WTC11 (cell line): ENCODE data around the gene ATP7A. TPM values are rescaled to one million over a fixed set of nuclear protein-coding genes. Genes with fewer than 3 reads are reported as not detected.
"Not testable (repeated sequence)": the region's sequence is repeated elsewhere in the genome, so short reads cannot be mapped to it uniquely, and the experiment has no call there.

Source experiments
- ATAC-seq: fragments of 200-7000 bp; cut with Tn5 transposase; 2 replicates; pipeline ENCODE4 v1.10.0; 2021; ENCODE audit warnings: mild to moderate bottlenecking, moderate library complexity
- CTCF ChIA-PET: fragments of 300-600 bp; sonication (Branson Sonifier 250); formaldehyde crosslinking; loops from one replicate; lab custom pipeline; 2021; ENCODE audit warnings: antibody characterized with exemption; lab: Charles Lee
- POLR2A ChIA-PET: fragments of 350-600 bp; sonication (Branson Sonifier 250); formaldehyde crosslinking; loops from one replicate; lab custom pipeline; 2021; ENCODE audit warnings: antibody characterized with exemption; lab: Charles Lee
- DNase-seq: peaks from one replicate; pipeline ENCODE4 v3.0.0; 2021; ENCODE audit warnings: low spot score
- H3K27ac Mint-ChIP-seq: 2 replicates; pipeline ENCODE4 v1.8.0; 2021; ENCODE audit warnings: mixed read lengths
- H3K27me3 Mint-ChIP-seq: 2 replicates; pipeline ENCODE4 v1.8.0; 2021; ENCODE audit warnings: low read depth, mild to moderate bottlenecking, moderate library complexity, mixed read lengths
- H3K36me3 Mint-ChIP-seq: 2 replicates; pipeline ENCODE4 v1.8.0; 2021; ENCODE audit warnings: mixed read lengths
- H3K4me1 Mint-ChIP-seq: 2 replicates; pipeline ENCODE4 v1.8.0; 2022; ENCODE audit warnings: mixed read lengths
- H3K4me3 Mint-ChIP-seq: 2 replicates; pipeline ENCODE4 v1.8.0; 2021; ENCODE audit warnings: mild to moderate bottlenecking, moderate library complexity, mixed read lengths
- H3K9me3 Mint-ChIP-seq: 2 replicates; pipeline ENCODE4 v1.8.0; 2021; ENCODE audit warnings: mixed read lengths
- CBFB ChIP-seq: sonication (generic); formaldehyde crosslinking; IDR thresholded peaks from 2 replicates; pipeline ENCODE4 v1.8.1; 2022; ENCODE audit warnings: mild to moderate bottlenecking, low read depth, missing genetic modification reagents
- CDX4 ChIP-seq: fragments of 250-450 bp; sonication (Bioruptor Pico); IDR thresholded peaks from 2 replicates; pipeline ENCODE4 v1.9.0; 2021; ENCODE audit warnings: moderate library complexity, mild to moderate bottlenecking, inconsistent platforms, borderline replicate concordance
- CREM ChIP-seq: sonication (generic); formaldehyde crosslinking; IDR thresholded peaks from 2 replicates; pipeline ENCODE4 v1.8.1; 2022; ENCODE audit warnings: mild to moderate bottlenecking, missing genetic modification reagents, moderate library complexity
- E2F1 ChIP-seq: sonication (generic); formaldehyde crosslinking; IDR thresholded peaks from 2 replicates; pipeline ENCODE4 v1.8.0; 2022; ENCODE audit warnings: mild to moderate bottlenecking, missing genetic modification reagents
- E2F5 ChIP-seq: sonication (generic); formaldehyde crosslinking; IDR thresholded peaks from 2 replicates; pipeline ENCODE4 v1.8.1; 2022; ENCODE audit warnings: mild to moderate bottlenecking, moderate library complexity, missing genetic modification reagents
- FOXK1 ChIP-seq: sonication (generic); formaldehyde crosslinking; IDR thresholded peaks from 2 replicates; pipeline ENCODE4 v1.8.0; 2022; ENCODE audit warnings: mild to moderate bottlenecking, moderate library complexity, missing genetic modification reagents
- FOXP1 ChIP-seq: sonication (generic); formaldehyde crosslinking; IDR thresholded peaks from 2 replicates; pipeline ENCODE4 v1.8.0; 2022; ENCODE audit warnings: missing genetic modification reagents, mild to moderate bottlenecking, moderate library complexity, borderline replicate concordance
- IRF2 ChIP-seq: sonication (generic); formaldehyde crosslinking; IDR thresholded peaks from 2 replicates; pipeline ENCODE4 v1.8.0; 2022; ENCODE audit warnings: low read depth, missing genetic modification reagents, borderline replicate concordance
- JAZF1 ChIP-seq: fragments of 250-450 bp; sonication (Bioruptor Pico); IDR thresholded peaks from 2 replicates; pipeline ENCODE4 v1.9.0; 2021; ENCODE audit warnings: moderate library complexity, mild to moderate bottlenecking, inconsistent platforms
- JUN ChIP-seq: sonication (generic); formaldehyde crosslinking; IDR thresholded peaks from 2 replicates; pipeline ENCODE4 v1.8.0; 2023; ENCODE audit warnings: mild to moderate bottlenecking, missing genetic modification reagents
- MAX ChIP-seq: sonication (generic); formaldehyde crosslinking; IDR thresholded peaks from 2 replicates; pipeline ENCODE4 v1.8.0; 2022; ENCODE audit warnings: mild to moderate bottlenecking, missing genetic modification reagents
- NFATC4 ChIP-seq: fragments of 250-450 bp; sonication (Bioruptor Pico); IDR thresholded peaks from 2 replicates; pipeline ENCODE4 v1.9.0; 2021; ENCODE audit warnings: mild to moderate bottlenecking
- NFYB ChIP-seq: sonication (generic); formaldehyde crosslinking; conservative IDR thresholded peaks from 2 replicates; pipeline ENCODE4 v1.8.0; 2022; ENCODE audit warnings: low read depth, missing genetic modification reagents
- NR3C1 ChIP-seq: sonication (generic); formaldehyde crosslinking; conservative IDR thresholded peaks from 2 replicates; pipeline ENCODE4 v1.8.1; 2023; ENCODE audit warnings: low read depth, mild to moderate bottlenecking, missing genetic modification reagents
- OVOL2 ChIP-seq: fragments of 250-450 bp; sonication (Bioruptor Pico); IDR thresholded peaks from 2 replicates; pipeline ENCODE4 v1.9.0; 2021; ENCODE audit warnings: mild to moderate bottlenecking, borderline replicate concordance
- ZMAT4 ChIP-seq: fragments of 250-450 bp; sonication (Bioruptor Pico); IDR thresholded peaks from 2 replicates; pipeline ENCODE4 v1.9.0; 2021; ENCODE audit warnings: mild to moderate bottlenecking
- ZNF121 ChIP-seq: sonication (generic); formaldehyde crosslinking; IDR thresholded peaks from 2 replicates; pipeline ENCODE4 v1.8.0; 2023; ENCODE audit warnings: missing genetic modification reagents
- ZNF138 ChIP-seq: sonication (generic); formaldehyde crosslinking; conservative IDR thresholded peaks from 2 replicates; pipeline ENCODE4 v1.8.1; 2022; ENCODE audit warnings: mild to moderate bottlenecking, moderate library complexity, missing genetic modification reagents
- ZNF416 ChIP-seq: fragments of 250-450 bp; sonication (Bioruptor Pico); IDR thresholded peaks from 2 replicates; pipeline ENCODE4 v1.9.0; 2021; ENCODE audit warnings: mild to moderate bottlenecking, inconsistent platforms
- total RNA-seq: library from RNA; stranded (reverse); gene quantifications from 3 replicates; pipeline ENCODE4 v1.2.3, GENCODE V29; 2021

The ATP7A gene
- total RNA-seq, 1 experiment from 2014 or later, result 2.8 TPM

GRCh38 chrX:77918568-77918967 lies 8.1 kb downstream of the ATP7A start:
- DNase-seq, result no peak
- ATAC-seq, result no peak
- Mint-ChIP-seq H3K4me1 (no peaks in the 10 kb centered on the region), H3K9me3 (peaks cover 4% of the 10 kb centered on the region; the same call in 1 of the 2 replicates), H3K27me3 (no peaks in the 10 kb centered on the region), H3K4me3 (no peak overlapping the region), H3K36me3 (no peaks in the 10 kb centered on the region), H3K27ac (no peak overlapping the region)
- ChIA-PET POLR2A (no interaction called here), CTCF (interaction anchor here (1.6 kb wide), 1 partner anchor 20 kb away, joined by 3 read pairs; the partner anchor contains the start of gene COX7B)
- TF ChIP-seq CDX4 (CRISPR knock-in tag) (no peak), FOXK1 (no peak), NR3C1 (CRISPR knock-in tag) (no peak), E2F1 (no peak), JUN (CRISPR knock-in tag) (no peak), CREM (CRISPR knock-in tag) (no peak), NFATC4 (CRISPR knock-in tag) (no peak), ZNF121 (CRISPR knock-in tag) (no peak), ZMAT4 (no peak), OVOL2 (CRISPR knock-in tag) (no peak), FOXP1 (no peak), E2F5 (CRISPR knock-in tag) (no peak), ZNF416 (no peak), CBFB (CRISPR knock-in tag) (no peak), ZNF138 (CRISPR knock-in tag) (no peak), JAZF1 (no peak), NFYB (CRISPR knock-in tag) (no peak), MAX (CRISPR knock-in tag) (no peak), IRF2 (no peak)

GRCh38 chrX:77919370-77919769 lies 8.9 kb downstream of the ATP7A start:
- CTCF ChIA-PET, result interaction anchor here (1.6 kb wide), 1 partner anchor 20 kb away, joined by 3 read pairs; the partner anchor contains the start of gene COX7B
- POLR2A ChIA-PET, H3K4me1 Mint-ChIP-seq, DNase-seq, H3K27ac Mint-ChIP-seq, H3K4me3 Mint-ChIP-seq, H3K9me3 Mint-ChIP-seq, H3K36me3 Mint-ChIP-seq, H3K27me3 Mint-ChIP-seq, ATAC-seq: not testable (repeated sequence)

- no peaks in the 10 kb centered on the region for H3K36me3 Mint-ChIP-seq
- TF ChIP-seq ZMAT4, result no peak
- ATAC-seq (no peak), DNase-seq (no peak)
- ChIA-PET POLR2A (no interaction called here), CTCF (no interaction called here)
- no peaks in the 10 kb centered on the region for H3K27me3 Mint-ChIP-seq
- no peaks in the 10 kb centered on the region for H3K4me1 Mint-ChIP-seq
- no peak overlapping the region for H3K27ac Mint-ChIP-seq
- H3K4me3 Mint-ChIP-seq, result no peak overlapping the region
- H3K9me3 Mint-ChIP-seq, result peaks cover 4% of the 10 kb centered on the region; the same call in 1 of the 2 replicates
These were observed 12.3 kb downstream of the ATP7A start for GRCh38 chrX:77922787-77923186.
